Loucy (cell line): ENCODE measurements around the gene TBC1D24.

Source experiments
- EZH2phosphoT487 ChIP-seq: fragments of 200-600 bp; IDR thresholded peaks from 2 replicates; pipeline ENCODE4 v1.6.1; 2018; ENCODE audit warnings: antibody characterized with exemption, mild to moderate bottlenecking, moderate library complexity, borderline replicate concordance
- TF ChIP-seq, protein P1 (sequence below): fragments of 200-600 bp; sonication (generic); conservative IDR thresholded peaks from 2 replicates; pipeline ENCODE4 v1.5.1; 2014; ENCODE audit warnings: mild to moderate bottlenecking, antibody characterized with exemption, low read length

DNA sequence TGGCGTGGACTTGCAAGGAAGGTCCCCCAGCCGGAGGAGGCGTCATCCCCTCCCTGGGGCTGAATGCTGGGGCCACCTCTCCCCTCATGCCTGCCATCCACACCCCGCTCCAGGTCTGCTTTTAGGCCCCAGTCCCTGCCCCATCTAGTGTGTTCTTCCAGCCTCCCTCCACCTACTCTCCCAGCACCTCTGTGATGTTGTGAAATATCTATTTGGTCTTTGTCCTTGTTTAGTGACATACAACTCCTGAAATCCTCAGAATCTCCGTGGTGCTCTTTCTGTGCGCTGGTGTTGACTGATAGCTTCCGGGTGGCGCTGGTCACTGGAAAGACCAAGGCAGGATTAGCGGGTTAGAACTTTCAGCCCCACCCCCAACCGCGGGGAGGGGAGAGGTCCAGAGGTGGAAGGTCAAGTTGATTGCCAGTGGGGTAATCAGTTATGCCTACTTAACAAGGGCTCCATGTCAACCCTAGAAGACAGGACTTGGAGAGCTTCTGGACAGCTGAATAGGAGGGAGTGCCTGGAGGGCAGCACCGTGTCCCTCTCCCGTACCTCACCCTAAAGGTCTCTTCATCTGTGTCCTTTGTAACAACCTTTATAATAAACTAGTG lies 10.1 kb downstream of the TBC1D24 start:
- TF ChIP-seq, protein P1, sequence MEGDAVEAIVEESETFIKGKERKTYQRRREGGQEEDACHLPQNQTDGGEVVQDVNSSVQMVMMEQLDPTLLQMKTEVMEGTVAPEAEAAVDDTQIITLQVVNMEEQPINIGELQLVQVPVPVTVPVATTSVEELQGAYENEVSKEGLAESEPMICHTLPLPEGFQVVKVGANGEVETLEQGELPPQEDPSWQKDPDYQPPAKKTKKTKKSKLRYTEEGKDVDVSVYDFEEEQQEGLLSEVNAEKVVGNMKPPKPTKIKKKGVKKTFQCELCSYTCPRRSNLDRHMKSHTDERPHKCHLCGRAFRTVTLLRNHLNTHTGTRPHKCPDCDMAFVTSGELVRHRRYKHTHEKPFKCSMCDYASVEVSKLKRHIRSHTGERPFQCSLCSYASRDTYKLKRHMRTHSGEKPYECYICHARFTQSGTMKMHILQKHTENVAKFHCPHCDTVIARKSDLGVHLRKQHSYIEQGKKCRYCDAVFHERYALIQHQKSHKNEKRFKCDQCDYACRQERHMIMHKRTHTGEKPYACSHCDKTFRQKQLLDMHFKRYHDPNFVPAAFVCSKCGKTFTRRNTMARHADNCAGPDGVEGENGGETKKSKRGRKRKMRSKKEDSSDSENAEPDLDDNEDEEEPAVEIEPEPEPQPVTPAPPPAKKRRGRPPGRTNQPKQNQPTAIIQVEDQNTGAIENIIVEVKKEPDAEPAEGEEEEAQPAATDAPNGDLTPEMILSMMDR: no peak
- TF ChIP-seq EZH2phosphoT487: no peak
